MCF 10A (cell line): ENCODE data around the gene CCDC191. TPM values are rescaled to one million over a fixed set of nuclear protein-coding genes. Genes with fewer than 3 reads are reported as not detected.

ENCODE experiments used
- BruUV-seq: library from RNA; stranded (reverse); fragments of 400-500 nt; replicated peaks from 2 replicates; lab custom pipeline; 2021; lab: Mats Ljungman, UMichigan
- CTCF ChIA-PET: fragments of 300-600 bp; sonication (Branson Sonifier 250); formaldehyde crosslinking; extraction: SDS; loops from one replicate; lab custom pipeline; 2021; ENCODE audit warnings: antibody characterized with exemption, inconsistent platforms; lab: Yijun Ruan, JAX
- POLR2A ChIA-PET: fragments of 300-600, 350-650 bp; sonication (Branson Sonifier 250); formaldehyde crosslinking; extraction: SDS; loops from one replicate; lab custom pipeline; 2020; ENCODE audit warnings: antibody characterized with exemption, inconsistent platforms; lab: Yijun Ruan, JAX
- DNase-seq: peaks from one replicate; pipeline ENCODE4 v3.0.0-alpha.2; 2018; ENCODE audit not compliant: unreplicated experiment
- H3K27ac Mint-ChIP-seq: one replicate; pipeline ENCODE4 v1.8.0; 2022; ENCODE audit warnings: mild to moderate bottlenecking, low read depth, mixed read lengths; ENCODE audit not compliant: unreplicated experiment
- H3K27me3 Mint-ChIP-seq: one replicate; pipeline ENCODE4 v1.8.0; 2022; ENCODE audit warnings: mixed read lengths; ENCODE audit not compliant: insufficient read depth, unreplicated experiment
- H3K36me3 Mint-ChIP-seq: one replicate; pipeline ENCODE4 v1.8.0; 2022; ENCODE audit warnings: mild to moderate bottlenecking, moderate library complexity, mixed read lengths; ENCODE audit not compliant: insufficient read depth, unreplicated experiment
- H3K4me1 Mint-ChIP-seq: one replicate; pipeline ENCODE4 v1.8.0; 2022; ENCODE audit warnings: mixed read lengths; ENCODE audit not compliant: insufficient read depth, unreplicated experiment
- H3K4me3 Mint-ChIP-seq: one replicate; pipeline ENCODE4 v1.8.0; 2022; ENCODE audit warnings: mild to moderate bottlenecking, moderate library complexity, mixed read lengths; ENCODE audit not compliant: unreplicated experiment
- H3K9me3 Mint-ChIP-seq: one replicate; pipeline ENCODE4 v1.8.0; 2022; ENCODE audit warnings: mixed read lengths; ENCODE audit not compliant: unreplicated experiment
- intact Hi-C: fragments of 100-400 bp; cut with micrococcal nuclease; formaldehyde crosslinking; loops from 2 replicates; pipeline ENCODE4 v1.14.1; 2022
- total RNA-seq: library from RNA; stranded (reverse); gene quantifications from 2 replicates; pipeline ENCODE4 v1.2.3, GENCODE V29; 2022
- TF ChIP-seq, protein P1 (sequence below): fragments of 200-600 bp; IDR thresholded peaks from one replicate; pipeline ENCODE4 v1.8.0; 2022; ENCODE audit warnings: antibody characterized with exemption, mild to moderate bottlenecking; ENCODE audit not compliant: unreplicated experiment

Gene CCDC191
- total RNA-seq, 1 experiment from 2014 or later: 3.8 TPM

DNA sequence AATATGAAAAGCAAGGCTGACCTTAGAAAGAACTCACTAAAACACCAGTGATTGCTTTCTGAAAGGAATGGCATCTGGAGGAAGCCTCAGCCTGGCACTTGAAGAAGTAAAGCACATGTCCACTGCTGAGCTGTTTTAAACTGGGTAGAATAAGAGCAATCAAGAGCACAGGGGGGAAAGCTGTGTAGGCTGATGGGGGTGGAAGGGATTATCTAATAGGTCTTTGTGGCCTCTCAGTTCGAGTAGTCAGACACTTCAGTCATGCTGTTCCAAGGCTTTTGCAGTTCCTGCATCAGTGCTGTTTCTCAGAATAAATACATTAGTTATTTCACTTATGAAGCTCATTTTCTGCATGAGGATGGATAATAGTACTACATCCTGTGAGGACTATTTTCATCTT is 22.6 kb downstream of the CCDC191 start:
- no peak overlapping the region for H3K27ac Mint-ChIP-seq
- intact Hi-C loops: no loop called here
- H3K9me3 Mint-ChIP-seq: no peaks in the 10 kb centered on the region
- POLR2A ChIA-PET: no interaction called here
- BruUV-seq: no TSS peak
- H3K36me3 Mint-ChIP-seq: no peaks in the 10 kb centered on the region
- TF ChIP-seq, protein P1, sequence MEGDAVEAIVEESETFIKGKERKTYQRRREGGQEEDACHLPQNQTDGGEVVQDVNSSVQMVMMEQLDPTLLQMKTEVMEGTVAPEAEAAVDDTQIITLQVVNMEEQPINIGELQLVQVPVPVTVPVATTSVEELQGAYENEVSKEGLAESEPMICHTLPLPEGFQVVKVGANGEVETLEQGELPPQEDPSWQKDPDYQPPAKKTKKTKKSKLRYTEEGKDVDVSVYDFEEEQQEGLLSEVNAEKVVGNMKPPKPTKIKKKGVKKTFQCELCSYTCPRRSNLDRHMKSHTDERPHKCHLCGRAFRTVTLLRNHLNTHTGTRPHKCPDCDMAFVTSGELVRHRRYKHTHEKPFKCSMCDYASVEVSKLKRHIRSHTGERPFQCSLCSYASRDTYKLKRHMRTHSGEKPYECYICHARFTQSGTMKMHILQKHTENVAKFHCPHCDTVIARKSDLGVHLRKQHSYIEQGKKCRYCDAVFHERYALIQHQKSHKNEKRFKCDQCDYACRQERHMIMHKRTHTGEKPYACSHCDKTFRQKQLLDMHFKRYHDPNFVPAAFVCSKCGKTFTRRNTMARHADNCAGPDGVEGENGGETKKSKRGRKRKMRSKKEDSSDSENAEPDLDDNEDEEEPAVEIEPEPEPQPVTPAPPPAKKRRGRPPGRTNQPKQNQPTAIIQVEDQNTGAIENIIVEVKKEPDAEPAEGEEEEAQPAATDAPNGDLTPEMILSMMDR: no peak
- CTCF ChIA-PET: no interaction called here
- no peaks in the 10 kb centered on the region for H3K27me3 Mint-ChIP-seq
- H3K4me3 Mint-ChIP-seq: no peak overlapping the region
- H3K4me1 Mint-ChIP-seq: no peaks in the 10 kb centered on the region
- DNase-seq: no peak

DNA sequence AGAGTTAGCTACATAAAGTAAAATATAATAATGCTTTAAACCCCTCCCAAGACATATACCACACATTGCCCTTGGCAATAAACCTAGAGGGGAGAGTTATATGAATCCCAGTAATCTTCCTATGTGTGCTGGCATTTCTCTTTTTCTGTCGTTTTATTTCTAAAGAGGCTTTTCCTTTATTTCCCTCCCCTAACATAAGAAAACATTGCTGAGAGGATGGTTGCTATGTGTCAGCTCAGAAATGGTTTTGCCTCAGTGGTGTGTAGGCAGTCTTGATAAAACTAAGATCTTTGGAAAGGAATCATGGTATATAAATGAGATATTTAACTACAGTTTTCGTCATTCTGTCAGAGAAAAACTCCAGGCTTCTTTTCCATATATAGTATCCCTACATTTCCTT is 30.0 kb downstream of the CCDC191 start:
- POLR2A ChIA-PET: no interaction called here
- H3K4me1 Mint-ChIP-seq: no peaks in the 10 kb centered on the region
- CTCF ChIA-PET: interaction anchor here (0.6 kb wide), 1 partner anchor 281 kb away, joined by 4 read pairs; no protein-coding TSS in a partner anchor
- TF ChIP-seq, protein P1: no peak
- BruUV-seq: no TSS peak
- no peaks in the 10 kb centered on the region for H3K36me3 Mint-ChIP-seq
- H3K27me3 Mint-ChIP-seq: no peaks in the 10 kb centered on the region
- H3K27ac Mint-ChIP-seq: no peak overlapping the region
- intact Hi-C loops: no loop called here
- no peak overlapping the region for H3K4me3 Mint-ChIP-seq
- DNase-seq: no peak
- no peaks in the 10 kb centered on the region for H3K9me3 Mint-ChIP-seq

DNA sequence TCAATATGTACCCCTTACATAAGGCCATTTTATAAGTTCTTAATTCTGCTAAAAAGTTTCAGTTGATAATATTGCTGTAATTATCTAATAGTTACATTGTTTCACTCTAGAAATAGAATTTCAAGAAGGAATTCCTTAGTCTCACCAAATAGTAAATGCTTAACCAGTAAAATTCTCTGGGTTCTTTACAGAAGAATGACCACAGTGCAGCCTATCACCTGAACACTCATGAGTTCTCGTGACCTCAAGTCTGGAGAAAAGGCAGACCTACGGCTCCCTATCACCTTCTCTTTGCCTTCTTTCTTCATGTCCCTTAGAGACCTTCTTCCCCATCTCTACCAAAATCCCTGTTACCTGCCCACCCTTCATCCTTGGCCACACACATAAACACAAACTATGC is 30.9 kb downstream of the CCDC191 start:
- Mint-ChIP-seq H3K27me3 (no peaks in the 10 kb centered on the region), H3K27ac (no peak overlapping the region), H3K36me3 (no peaks in the 10 kb centered on the region), H3K9me3 (no peaks in the 10 kb centered on the region), H3K4me3 (no peak overlapping the region), H3K4me1 (no peaks in the 10 kb centered on the region)
- TF ChIP-seq, protein P1: no peak
- no TSS peak for BruUV-seq
- POLR2A ChIA-PET: no interaction called here
- intact Hi-C loops: no loop called here
- DNase-seq: no peak
- CTCF ChIA-PET: interaction anchor here (0.6 kb wide), 1 partner anchor 280 kb away, joined by 4 read pairs; no protein-coding TSS in a partner anchor

DNA sequence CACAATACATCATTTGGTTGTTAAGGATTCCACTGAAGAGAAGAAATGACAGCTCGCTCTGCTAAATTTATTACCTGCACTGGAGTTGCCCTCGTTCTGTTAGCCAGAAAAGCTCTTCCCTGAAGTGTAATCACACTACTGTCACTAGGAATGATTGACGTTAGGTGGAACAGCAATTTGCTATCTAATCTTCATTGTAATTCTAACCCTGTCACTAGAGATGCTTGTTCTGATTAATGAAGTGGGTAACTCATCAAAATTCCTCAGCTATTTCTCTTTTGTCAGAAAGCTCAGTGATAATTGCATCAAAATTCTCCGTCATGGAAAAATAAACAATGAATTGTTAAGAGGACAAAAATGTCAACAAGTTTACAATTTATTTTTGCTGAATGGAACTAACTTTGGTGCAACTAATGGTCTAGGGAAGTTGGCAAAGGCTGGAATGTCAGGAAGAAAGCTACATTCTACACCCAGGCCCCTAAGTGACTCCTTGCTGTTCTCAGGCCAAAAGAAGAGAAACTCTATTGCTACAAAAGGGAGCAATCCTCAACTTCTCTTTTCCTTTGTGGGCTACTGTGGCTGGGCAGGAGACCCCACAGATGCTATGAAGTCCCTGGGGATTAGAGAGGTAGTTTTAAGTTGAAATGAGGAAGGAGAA is 34.1 kb downstream of the CCDC191 start:
- Mint-ChIP-seq H3K27me3 (no peaks in the 10 kb centered on the region), H3K4me1 (no peaks in the 10 kb centered on the region), H3K9me3 (no peaks in the 10 kb centered on the region), H3K27ac (no peak overlapping the region), H3K36me3 (no peaks in the 10 kb centered on the region), H3K4me3 (no peak overlapping the region)
- TF ChIP-seq, protein P1: no peak
- ChIA-PET POLR2A (no interaction called here), CTCF (no interaction called here)
- DNase-seq: no peak
- intact Hi-C loops: no loop called here
- no TSS peak for BruUV-seq
